GM19324 (cell line): ENCODE measurements around the gene TEX19.
"Not testable (repeated sequence)": the region's sequence is repeated elsewhere in the genome, so short reads cannot be mapped to it uniquely, and the experiment has no call there.

Experiments used
- ATAC-seq: cut with Tn5 transposase; IDR thresholded peaks from one replicate; pipeline ENCODE4 v1.9.1; 2021; ENCODE audit warnings: mild to moderate bottlenecking, moderate library complexity; ENCODE audit not compliant: unreplicated experiment, low FRiP score

TEX19 gene

GRCh38 chr17:82403662-82404660 lies 44.9 kb downstream of the TEX19 start:
- no peak for ATAC-seq

DNA sequence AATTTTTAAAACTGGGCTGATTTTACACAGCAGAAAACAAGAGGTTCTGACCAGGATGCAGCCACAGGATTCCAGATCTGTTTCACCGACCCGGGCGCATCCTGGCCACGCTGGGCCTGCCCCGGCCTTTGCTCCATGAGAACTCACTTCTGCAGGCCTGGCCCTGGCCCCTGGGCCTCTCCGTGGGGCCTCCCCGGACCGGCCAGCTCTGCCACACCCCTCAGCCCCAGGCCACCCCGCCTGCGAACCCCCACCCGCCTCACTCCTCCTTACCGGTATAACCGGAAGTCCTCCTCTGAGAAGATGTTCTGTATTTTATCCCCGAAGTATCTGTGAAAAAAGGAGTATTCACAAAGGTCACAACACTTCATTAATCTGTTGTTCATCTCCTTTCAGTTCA lies 46.0 kb downstream of the TEX19 start:
- ATAC-seq, result no peak

GRCh38 chr17:82406131-82406671 lies 47.2 kb downstream of the TEX19 start:
- ATAC-seq, result no peak

DNA sequence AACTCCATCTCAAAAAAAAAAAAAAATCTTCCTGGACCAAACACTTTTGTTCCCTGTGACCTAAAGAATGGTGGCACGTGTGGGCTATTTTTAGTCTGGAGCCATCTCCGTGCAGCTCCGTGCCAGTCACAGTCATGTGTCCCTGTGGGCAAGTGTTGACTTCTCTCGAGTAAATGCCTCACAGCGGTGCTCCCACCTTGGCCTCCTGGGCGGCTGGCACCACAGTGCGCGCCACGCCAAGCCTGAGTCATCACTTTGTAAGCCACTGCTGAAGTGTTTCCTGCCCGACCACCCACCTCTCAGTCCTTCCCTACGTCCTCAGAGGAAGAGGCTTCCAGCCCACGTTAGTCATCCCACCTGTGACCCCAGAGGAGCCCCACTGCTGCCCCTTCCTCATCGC lies 48.2 kb downstream of the TEX19 start:
- no peak for ATAC-seq

DNA sequence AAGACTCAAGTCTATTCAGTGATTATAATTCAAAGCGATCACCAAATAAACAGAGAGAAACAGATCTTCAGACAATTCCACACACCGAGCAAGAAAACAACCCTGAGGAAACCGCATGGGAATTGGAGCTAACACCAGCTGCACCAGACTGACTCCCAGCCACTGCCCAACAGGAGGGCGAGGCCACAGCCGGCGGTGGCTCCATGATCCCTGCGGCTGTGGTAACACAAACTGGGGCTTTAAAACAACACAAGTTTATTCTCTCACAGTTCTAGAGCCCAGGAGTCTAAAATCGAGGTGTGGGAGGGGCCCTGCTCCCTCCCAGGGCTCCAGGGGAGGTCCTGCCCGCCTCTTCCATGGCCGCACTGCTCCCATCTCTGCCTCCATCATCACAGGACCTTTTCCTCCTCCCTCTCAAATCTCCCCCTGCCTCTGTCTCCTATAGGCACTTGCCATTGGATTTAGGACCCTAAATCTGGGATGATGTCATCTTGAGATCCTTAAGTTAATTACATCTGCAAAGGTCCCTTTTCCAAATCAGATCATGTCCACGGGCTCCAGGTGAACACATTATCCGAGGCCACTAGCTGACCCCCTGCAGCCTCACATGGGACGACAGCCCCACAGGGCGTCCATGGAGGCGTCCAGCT lies 49.4 kb downstream of the TEX19 start:
- ATAC-seq, result no peak

- no peak for ATAC-seq
Measured at GRCh38 chr17:82408938-82409318, 49.9 kb downstream of the TEX19 start.

- ATAC-seq, result no peak
Measured at GRCh38 chr17:82410014-82410716, 51.1 kb downstream of the TEX19 start.

- ATAC-seq, result no peak
Measured at GRCh38 chr17:82411396-82412053, 52.5 kb downstream of the TEX19 start.

DNA sequence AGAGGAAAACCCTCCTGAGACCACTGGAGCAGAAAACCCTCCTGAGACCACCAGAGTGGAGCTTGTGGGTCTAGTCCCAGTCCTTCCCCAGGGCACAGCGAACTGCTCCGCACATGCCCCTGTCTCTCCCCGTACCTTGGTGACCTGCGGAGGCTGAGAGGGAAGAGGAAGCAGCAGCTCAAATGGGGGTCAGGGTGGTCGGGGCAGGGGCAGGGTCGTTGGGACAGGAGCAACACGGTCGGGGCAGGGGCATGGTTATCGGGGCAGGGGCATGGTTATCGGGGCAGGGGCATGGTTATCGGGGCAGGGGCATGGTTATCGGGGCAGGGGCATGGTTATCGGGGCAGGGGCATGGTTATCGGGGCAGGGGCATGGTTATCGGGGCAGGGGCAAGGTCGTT lies 53.0 kb downstream of the TEX19 start:
- not testable (repeated sequence) for ATAC-seq

DNA sequence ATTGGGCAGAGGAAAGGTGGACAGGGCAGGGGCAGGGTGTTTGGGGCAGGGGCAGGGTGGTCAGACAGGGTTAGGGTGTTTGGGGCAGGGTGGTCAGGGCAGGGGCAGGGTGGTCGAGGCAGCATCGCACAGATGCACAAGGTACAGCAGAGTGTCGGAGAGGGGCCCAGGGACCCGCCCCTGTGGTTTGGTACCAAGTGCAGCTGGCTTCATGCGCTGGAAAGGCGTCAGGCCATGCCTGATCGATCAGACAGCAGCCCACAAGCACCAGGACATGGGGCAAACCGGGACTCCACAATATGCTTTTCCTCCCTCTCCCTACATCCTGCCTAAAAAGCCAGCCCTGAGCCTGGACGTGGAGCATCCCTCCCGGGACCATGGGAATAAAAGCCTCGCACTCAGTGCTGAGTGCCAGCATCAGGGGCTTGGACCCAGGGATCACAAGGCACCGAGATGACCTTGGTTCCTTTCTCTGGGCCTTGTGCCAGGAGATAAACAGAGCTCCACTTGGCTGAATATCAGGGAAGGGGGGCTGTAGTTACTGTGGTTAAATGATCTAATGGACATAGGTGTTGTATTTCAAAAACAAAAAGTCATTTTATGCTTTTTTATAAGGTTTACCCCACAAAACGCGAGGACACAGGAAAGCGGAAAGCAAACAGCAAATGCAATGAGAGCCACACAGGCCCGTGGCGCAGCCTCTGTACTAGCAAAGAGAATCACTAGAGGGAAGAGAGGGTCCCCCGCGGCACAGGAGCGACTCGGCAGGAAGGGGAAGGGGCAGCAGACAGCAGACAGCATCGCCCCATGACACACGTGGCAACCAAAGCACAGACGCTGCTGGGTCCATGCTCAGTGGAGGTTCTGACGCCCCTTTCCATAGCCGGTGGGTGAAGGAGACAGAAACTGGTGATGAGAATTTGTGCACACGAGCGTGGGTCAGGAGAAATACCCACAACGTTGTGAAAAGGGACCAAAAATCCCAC lies 53.8 kb downstream of the TEX19 start:
- no peak for ATAC-seq
